Measurements from ENCODE around the gene DOK6.

The DOK6 gene

GRCh38 chr18:69725855-69726508 is 325.3 kb downstream of the DOK6 start:
- TF ChIP-seq CTCF (IDR thresholded peaks at IDR 0.05; ENCODE audit: insufficient read depth, low read depth, low read length, missing control alignments): no peak
- H3K4me3 ChIP-seq (ENCODE audit: low read length): no peak overlapping the region
- DNase-seq (ENCODE audit: low read depth): no peak

DNA sequence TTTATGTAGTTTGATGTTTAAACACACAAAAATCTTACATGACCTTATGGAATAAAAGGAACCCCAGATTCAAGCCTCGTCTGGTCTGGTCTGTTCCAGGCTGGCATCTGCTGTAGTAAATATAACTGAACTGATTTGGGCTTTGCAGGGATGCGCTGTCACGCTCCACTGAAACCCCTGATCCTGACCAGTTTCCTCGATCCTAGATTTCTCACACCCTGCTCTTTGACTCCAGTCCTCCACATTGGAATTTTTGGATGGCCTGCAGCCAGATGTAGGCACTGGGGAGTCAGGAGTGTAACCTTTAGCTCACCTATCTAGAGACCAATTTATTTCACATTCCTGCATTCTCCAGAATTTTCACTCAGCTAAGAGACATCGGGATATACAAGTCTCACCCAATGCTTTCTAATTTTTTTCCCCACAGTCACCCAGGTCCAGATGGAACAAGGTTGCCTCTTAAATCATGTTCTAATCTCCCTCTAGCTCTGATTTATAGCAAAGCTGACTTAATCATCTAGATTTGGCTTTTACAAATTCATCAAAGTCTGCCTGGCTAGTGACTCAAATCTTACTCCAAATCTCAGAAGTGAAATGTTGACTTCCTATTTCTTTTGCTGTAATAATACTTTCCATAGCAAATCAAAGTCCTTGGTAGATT is 327.4 kb downstream of the DOK6 start:
- no peak for TF ChIP-seq CTCF (IDR thresholded peaks at IDR 0.05; ENCODE audit: insufficient read depth, low read depth, low read length, missing control alignments)
- no peak for DNase-seq (ENCODE audit: low read depth)
- no peak overlapping the region for H3K4me3 ChIP-seq (ENCODE audit: low read length)

GRCh38 chr18:69730664-69731063 is 330.0 kb downstream of the DOK6 start:
- DNase-seq (ENCODE audit: low read depth): no peak
- TF ChIP-seq CTCF (IDR thresholded peaks at IDR 0.05; ENCODE audit: insufficient read depth, low read depth, low read length, missing control alignments): no peak
- H3K4me3 ChIP-seq (ENCODE audit: low read length): no peak overlapping the region

GRCh38 chr18:69734536-69734935 is 333.8 kb downstream of the DOK6 start:
- TF ChIP-seq CTCF (IDR thresholded peaks at IDR 0.05; ENCODE audit: insufficient read depth, low read depth, low read length, missing control alignments): no peak
- no peak overlapping the region for H3K4me3 ChIP-seq (ENCODE audit: low read length)
- no peak for DNase-seq (ENCODE audit: low read depth)

- TF ChIP-seq CTCF (IDR thresholded peaks at IDR 0.05; ENCODE audit: insufficient read depth, low read depth, low read length, missing control alignments): no peak
- DNase-seq (ENCODE audit: low read depth): no peak
- no peak overlapping the region for H3K4me3 ChIP-seq (ENCODE audit: low read length)
These were observed 336.0 kb downstream of the DOK6 start for GRCh38 chr18:69736730-69737129.

DNA sequence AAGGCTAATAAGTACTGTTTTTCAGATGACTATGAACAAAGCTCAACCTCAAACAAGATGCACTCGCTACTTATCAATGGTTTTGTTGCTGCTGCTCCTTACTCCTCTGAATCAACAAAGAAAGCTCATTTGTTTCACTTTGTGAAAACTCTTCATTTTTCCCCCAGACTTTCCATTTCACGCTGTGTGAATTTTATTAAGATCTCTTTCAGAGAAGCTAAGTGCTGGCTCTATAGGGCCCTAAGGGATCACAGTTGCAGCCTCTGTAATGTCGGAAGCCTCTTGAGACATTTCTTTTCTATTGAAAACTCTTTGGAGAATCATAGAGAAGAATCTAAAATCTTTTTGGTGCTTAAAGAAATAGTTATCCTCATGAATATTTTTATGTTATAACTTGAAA is 337.2 kb downstream of the DOK6 start:
- TF ChIP-seq CTCF (IDR thresholded peaks at IDR 0.05; ENCODE audit: insufficient read depth, low read depth, low read length, missing control alignments): no peak
- DNase-seq (ENCODE audit: low read depth): no peak
- no peak overlapping the region for H3K4me3 ChIP-seq (ENCODE audit: low read length)

GRCh38 chr18:69747388-69747787 is 346.7 kb downstream of the DOK6 start:
- no peak for TF ChIP-seq CTCF (IDR thresholded peaks at IDR 0.05; ENCODE audit: insufficient read depth, low read depth, low read length, missing control alignments)
- DNase-seq (ENCODE audit: low read depth): no peak
- no peak overlapping the region for H3K4me3 ChIP-seq (ENCODE audit: low read length)

Data from epithelial cell of esophagus (primary cell).